T-cell (primary cell): Measurements from ENCODE around the gene PRPF6. TPM values are rescaled to one million over a fixed set of nuclear protein-coding genes. Genes with fewer than 3 reads are reported as not detected.

Experiments
- ATAC-seq, 4 experiments: fragments of 200-7000 bp in 3 of 4; fragments of 150-1000 bp in 1 of 4; cut with Tn5 transposase; replicated peaks in 1 of 4; 1 replicate in 3 of 4; 2 replicates in 1 of 4; pipeline ENCODE4 v1.10.0; 2021; ENCODE audit warnings: moderate library complexity in 3 of 4, mild to moderate bottlenecking in 2 of 4, moderate number of reproducible peaks in 1 of 4
- CTCF ChIA-PET, 2 donors: fragments of 300-600 bp; sonication (Branson Sonifier 250); formaldehyde crosslinking; loops; one replicate each; lab custom pipeline; 2022; ENCODE audit warnings: antibody characterized with exemption in 2 of 2; lab: Charles Lee
- POLR2A ChIA-PET, 2 donors: fragments of 300-600 bp; sonication (Branson Sonifier 250); formaldehyde crosslinking; loops; one replicate each; lab custom pipeline; 2022; ENCODE audit warnings: antibody characterized with exemption in 2 of 2; lab: Charles Lee
- DNase-seq, 35 experiments: peaks; one replicate each; pipeline versions ENCODE4 v3.0.0 to v3.0.0-alpha.2; 2013 to 2023
- H3K27ac ChIP-seq: one replicate; pipeline ENCODE4 v1.5.1; 2013; ENCODE audit warnings: low read length
- H3K27me3 ChIP-seq, 2 experiments: replicated peaks in 1 of 2; 1 replicate in 1 of 2; 2 replicates in 1 of 2; pipeline versions ENCODE4 v1.6.1 to v1.7.0; 2013; ENCODE audit warnings: low read length in 1 of 2, mixed read lengths in 1 of 2; ENCODE audit not compliant: control insufficient read depth in 2 of 2, insufficient read depth in 2 of 2; ENCODE audit errors: extremely low read depth in 1 of 2
- H3K36me3 ChIP-seq, 2 donors: 1 replicate in 1 of 2; 2 replicates in 1 of 2; pipeline versions ENCODE4 v1.6.1 to v1.7.0; 2013; ENCODE audit warnings: low read length in 1 of 2; ENCODE audit not compliant: control insufficient read depth in 2 of 2, insufficient read depth in 1 of 2; ENCODE audit errors: extremely low read depth in 1 of 2
- H3K4me1 ChIP-seq, 2 experiments: 1 replicate in 1 of 2; 2 replicates in 1 of 2; pipeline versions ENCODE4 v1.6.1 to v1.7.0; 2013; ENCODE audit warnings: low read length in 2 of 2, mixed read lengths in 1 of 2; ENCODE audit not compliant: insufficient read depth in 2 of 2, control insufficient read depth in 1 of 2; ENCODE audit errors: extremely low read depth in 1 of 2
- H3K4me3 ChIP-seq, 2 donors: 1 replicate in 1 of 2; 2 replicates in 1 of 2; pipeline versions ENCODE4 v1.5.1 to v1.7.0; 2013; ENCODE audit warnings: mild to moderate bottlenecking in 2 of 2, low read length in 1 of 2, moderate library complexity in 1 of 2; ENCODE audit not compliant: control insufficient read depth in 1 of 2; ENCODE audit errors: extremely low read depth in 1 of 2
- H3K9me3 ChIP-seq: 2 replicates; pipeline ENCODE4 v1.7.0; 2013
- H3K27ac Mint-ChIP-seq, 2 donors: one replicate each; pipeline ENCODE4 v1.8.0; 2020 to 2021; ENCODE audit warnings: mild to moderate bottlenecking in 2 of 2, mixed read lengths in 2 of 2
- H3K27me3 Mint-ChIP-seq, 2 donors: one replicate each; pipeline ENCODE4 v1.8.0; 2021 to 2022; ENCODE audit warnings: mixed read lengths in 2 of 2
- H3K36me3 Mint-ChIP-seq: one replicate; pipeline ENCODE4 v1.8.0; 2021; ENCODE audit warnings: mixed read lengths
- H3K4me1 Mint-ChIP-seq, 3 donors: one replicate each; pipeline ENCODE4 v1.8.0; 2020 to 2022; ENCODE audit warnings: mixed read lengths in 3 of 3, mild to moderate bottlenecking in 1 of 3
- H3K4me3 Mint-ChIP-seq, 3 donors: one replicate each; pipeline ENCODE4 v1.8.0; 2020 to 2022; ENCODE audit warnings: mild to moderate bottlenecking in 3 of 3, mixed read lengths in 3 of 3, moderate library complexity in 3 of 3
- H3K9me3 Mint-ChIP-seq, 3 donors: one replicate each; pipeline ENCODE4 v1.8.0; 2020 to 2022; ENCODE audit warnings: mixed read lengths in 3 of 3
- WGBS: methylation state at CpG from one replicate; pipeline ENCODE4 v1.1.5; 2013; ENCODE audit warnings: missing lambda C conversion rate; ENCODE audit not compliant: insufficient coverage; 5-methylcytosine and 5-hydroxymethylcytosine counted together
- total RNA-seq, 35 experiments: library from RNA in 6 of 35; stranded (reverse) in 6 of 35; fragments of 120-200 nt in 1 of 35; gene quantifications; one replicate each; pipeline versions ENCODE4 v1.2.1 to v1.2.4 and lab custom pipeline; 2013 to 2026

The PRPF6 gene
- total RNA-seq, 5 donors from 2014 or later (not counting 1 experiment from before 2014, with no cell fraction given) = 59.8 to 106 (median 83.5) TPM

GRCh38 chr20:64055893-64056638, 75.1 kb downstream of the PRPF6 start:
- Histone ChIP-seq H3K27me3 (peaks cover 0 to 69% of the 10 kb centered on the region in 2 experiments), H3K4me1 (peaks cover 0 to 26% of the 10 kb centered on the region in 2 experiments), H3K27ac (no peak overlapping the region), H3K4me3 (no peak overlapping the region), H3K9me3 (no peaks in the 10 kb centered on the region), H3K36me3 (no peaks in the 10 kb centered on the region)
- Mint-ChIP-seq H3K36me3 (no peaks in the 10 kb centered on the region), H3K4me1 (peaks cover 11 to 25% (median 13%) of the 10 kb centered on the region in 3 donors), H3K9me3 (no peaks in the 10 kb centered on the region), H3K4me3 (no peak overlapping the region), H3K27ac (no peak overlapping the region), H3K27me3 (peaks cover 6 to 28% of the 10 kb centered on the region in 2 donors)
- POLR2A ChIA-PET = no interaction called here
- WGBS = 69% methylated on average over 15 of the region's 22 CpGs
- ATAC-seq (no peak), DNase-seq (no peak)
- CTCF ChIA-PET = interaction anchor here in 1 of 2 donors (0.6 kb wide), 1 partner anchor 518 kb away, joined by 3 read pairs; no protein-coding TSS in a partner anchor

- Histone ChIP-seq H3K9me3 (no peaks in the 10 kb centered on the region), H3K4me1 (peaks cover 0 to 26% of the 10 kb centered on the region in 2 experiments), H3K4me3 (no peak overlapping the region), H3K27ac (no peak overlapping the region), H3K36me3 (no peaks in the 10 kb centered on the region), H3K27me3 (peaks cover 0 to 64% of the 10 kb centered on the region in 2 experiments)
- no peak overlapping the region for H3K4me3 Mint-ChIP-seq
- WGBS = 66% methylated on average over 7 of the region's 7 CpGs
- CTCF ChIA-PET = interaction anchor here in 1 of 2 donors (0.6 kb wide), 1 partner anchor 518 kb away, joined by 3 read pairs; no protein-coding TSS in a partner anchor
- H3K9me3 Mint-ChIP-seq = no peaks in the 10 kb centered on the region
- no peaks in the 10 kb centered on the region for H3K36me3 Mint-ChIP-seq
- no peak for DNase-seq
- POLR2A ChIA-PET = no interaction called here
- H3K4me1 Mint-ChIP-seq = peaks cover 11 to 25% (median 13%) of the 10 kb centered on the region in 3 donors
- H3K27ac Mint-ChIP-seq = no peak overlapping the region
- no peak for ATAC-seq
- H3K27me3 Mint-ChIP-seq = peaks cover 6 to 27% of the 10 kb centered on the region in 2 donors
These were observed 75.6 kb downstream of the PRPF6 start for GRCh38 chr20:64056639-64056888.

GRCh38 chr20:64056889-64057627, 76.1 kb downstream of the PRPF6 start:
- H3K36me3 ChIP-seq = no peaks in the 10 kb centered on the region
- peak in 1 of 35 experiments; percentile 36 for DNase-seq
- peak; percentile 27 to 58 (median 42) for ATAC-seq
- Mint-ChIP-seq H3K27ac (peak overlapping the region in 1 of 2 donors; percentile 27), H3K27me3 (peaks cover 6 to 23% of the 10 kb centered on the region in 2 donors), H3K4me1 (peaks cover 11 to 25% (median 13%) of the 10 kb centered on the region in 3 donors), H3K9me3 (no peaks in the 10 kb centered on the region), H3K4me3 (peak overlapping the region; percentile 55 to 71 (median 64)), H3K36me3 (no peaks in the 10 kb centered on the region)
- H3K27me3 ChIP-seq = peaks cover 0 to 59% of the 10 kb centered on the region in 2 experiments
- WGBS = 66% methylated on average over 38 of the region's 39 CpGs
- peaks cover 0 to 26% of the 10 kb centered on the region in 2 experiments for H3K4me1 ChIP-seq
- ChIA-PET POLR2A (no interaction called here), CTCF (interaction anchor here (0.6 kb wide), 2 partner anchors 351 to 519 kb away, joined by 3 read pairs; no protein-coding TSS in a partner anchor)
- H3K27ac ChIP-seq = no peak overlapping the region
- peak overlapping the region; percentile 31 to 39 for H3K4me3 ChIP-seq
- H3K9me3 ChIP-seq = no peaks in the 10 kb centered on the region

GRCh38 chr20:64057628-64058498, 76.9 kb downstream of the PRPF6 start:
- POLR2A ChIA-PET = no interaction called here
- H3K9me3 ChIP-seq = no peaks in the 10 kb centered on the region
- Mint-ChIP-seq H3K36me3 (no peaks in the 10 kb centered on the region), H3K27ac (no peak overlapping the region), H3K4me3 (peak overlapping the region; percentile 55 to 71 (median 64)), H3K27me3 (peaks cover 6 to 19% of the 10 kb centered on the region in 2 donors), H3K9me3 (no peaks in the 10 kb centered on the region), H3K4me1 (peaks cover 11 to 25% (median 13%) of the 10 kb centered on the region in 3 donors)
- 38% methylated on average over 28 of the region's 33 CpGs for WGBS
- H3K27me3 ChIP-seq = peaks cover 0 to 51% of the 10 kb centered on the region in 2 experiments
- H3K4me3 ChIP-seq = peak overlapping the region; percentile 31 to 39
- no peak overlapping the region for H3K27ac ChIP-seq
- ATAC-seq (peak; percentile 79 to 84 (median 82)), DNase-seq (peak; percentile 34 to 86 (median 70))
- peaks cover 0 to 34% of the 10 kb centered on the region in 2 experiments for H3K4me1 ChIP-seq
- CTCF ChIA-PET = interaction anchor here in 1 of 2 donors (0.6 to 1.2 kb wide), 2 partner anchors 18 to 352 kb away, joined by 3 read pairs; no protein-coding TSS in a partner anchor
- no peaks in the 10 kb centered on the region for H3K36me3 ChIP-seq

GRCh38 chr20:64058536-64058935, 77.6 kb downstream of the PRPF6 start:
- POLR2A ChIA-PET = no interaction called here
- no peak overlapping the region for H3K27ac Mint-ChIP-seq

More at GRCh38 chr20:64058536-64058935, 77.6 kb downstream of the PRPF6 start:
- 57% methylated on average over 10 of the region's 12 CpGs for WGBS
- Histone ChIP-seq H3K9me3 (no peaks in the 10 kb centered on the region), H3K4me1 (peaks cover 0 to 37% of the 10 kb centered on the region in 2 experiments), H3K27me3 (peaks cover 0 to 44% of the 10 kb centered on the region in 2 experiments), H3K4me3 (no peak overlapping the region), H3K27ac (no peak overlapping the region), H3K36me3 (no peaks in the 10 kb centered on the region)
- Mint-ChIP-seq H3K36me3 (no peaks in the 10 kb centered on the region), H3K9me3 (no peaks in the 10 kb centered on the region), H3K4me1 (peaks cover 12 to 22% (median 14%) of the 10 kb centered on the region in 3 donors), H3K27me3 (peaks cover 0 to 13% of the 10 kb centered on the region in 2 donors), H3K4me3 (peak overlapping the region in 1 of 3 donors; percentile 71)
- ATAC-seq (no peak), DNase-seq (no peak)
- CTCF ChIA-PET = interaction anchor here (0.7 to 1.2 kb wide), 3 partner anchors 19 to 416 kb away, joined by 3 to 7 read pairs (median 4); no protein-coding TSS in a partner anchor
